Activated effector memory CD4-positive, alpha-beta T cell treated with Interleukin-2 at 50 U/mL for 16 hours (primary cell): Measurements from ENCODE around the gene AFMID.
A peak's percentile ranks its signal among the peaks of the same experiment; 100 is the strongest.

Experiments
- DNase-seq: peaks from one replicate; pipeline ENCODE4 v3.0.0-alpha.2; 2020

AFMID gene

DNA sequence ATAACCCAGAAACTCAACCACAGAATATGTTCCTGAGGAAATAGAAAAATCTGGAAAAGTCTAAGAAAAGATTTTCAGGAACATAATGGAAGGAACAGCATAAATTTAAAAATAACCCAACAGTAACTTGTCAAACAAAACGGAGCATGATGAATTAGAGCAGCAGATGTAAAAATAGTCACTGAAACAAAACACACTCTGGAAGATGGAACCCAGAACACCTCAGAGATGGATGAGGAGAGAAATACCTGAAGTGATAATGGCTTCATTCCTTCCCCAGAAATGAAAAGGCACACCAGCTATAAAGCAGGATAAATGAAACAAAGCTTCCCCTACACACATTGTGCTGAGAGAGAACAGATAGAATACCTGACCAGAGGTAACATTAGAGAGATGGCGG is 6.7 kb upstream of the AFMID start:
- DNase-seq, result no peak

GRCh38 chr17:78182504-78182903 is 4.7 kb upstream of the AFMID start:
- DNase-seq, result no peak

- no peak for DNase-seq
Observed at GRCh38 chr17:78183916-78184315, 3.2 kb upstream of the AFMID start.

DNA sequence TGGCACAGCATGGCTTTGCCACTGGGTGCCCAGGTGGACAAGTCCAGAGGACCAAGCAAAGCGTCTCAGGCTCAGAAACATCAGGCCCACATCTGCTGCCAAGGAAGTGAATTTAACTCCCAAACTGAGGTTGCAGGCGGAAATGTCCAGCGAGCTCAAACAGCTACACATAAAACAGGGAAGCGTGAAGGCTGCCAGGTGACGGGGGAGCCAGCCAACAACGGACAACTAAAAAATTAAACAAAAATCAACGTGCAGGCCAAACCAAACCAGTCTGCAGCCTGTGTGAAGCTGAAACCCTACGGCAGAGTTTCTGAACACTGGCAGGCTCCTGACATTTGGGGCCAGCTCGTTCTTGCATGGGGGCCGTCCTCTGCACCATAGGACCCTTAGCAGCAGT is 2.8 kb upstream of the AFMID start:
- no peak for DNase-seq

- no peak for DNase-seq
Observed at GRCh38 chr17:78184868-78185267, 2.3 kb upstream of the AFMID start.

GRCh38 chr17:78185981-78186691 is 1.0 kb upstream of the AFMID start:
- DNase-seq, result no peak

- DNase-seq, result no peak
Observed at GRCh38 chr17:78196716-78197115, 9.6 kb downstream of the AFMID start.

GRCh38 chr17:78197147-78197832 is 10.1 kb downstream of the AFMID start:
- no peak for DNase-seq

DNA sequence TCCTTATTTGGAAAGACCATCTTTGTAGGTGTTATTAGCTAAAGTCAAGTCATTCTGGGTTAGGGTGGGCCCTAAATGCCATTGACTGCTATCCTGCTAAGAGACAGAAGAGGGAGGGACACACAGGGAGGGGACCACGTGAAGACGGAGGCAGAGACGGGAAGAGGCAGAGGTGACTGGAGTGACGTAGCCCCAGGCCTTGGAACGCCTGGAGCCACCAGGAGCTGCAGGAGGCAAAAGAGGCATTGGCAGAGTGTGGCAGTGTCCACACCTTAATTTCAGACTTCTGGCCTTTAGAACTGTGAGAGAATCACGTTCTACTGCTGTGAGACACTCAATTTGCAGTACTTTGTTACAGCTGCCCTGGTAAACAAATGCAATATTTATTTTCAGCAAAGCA is 13.3 kb downstream of the AFMID start:
- DNase-seq, result no peak

DNA sequence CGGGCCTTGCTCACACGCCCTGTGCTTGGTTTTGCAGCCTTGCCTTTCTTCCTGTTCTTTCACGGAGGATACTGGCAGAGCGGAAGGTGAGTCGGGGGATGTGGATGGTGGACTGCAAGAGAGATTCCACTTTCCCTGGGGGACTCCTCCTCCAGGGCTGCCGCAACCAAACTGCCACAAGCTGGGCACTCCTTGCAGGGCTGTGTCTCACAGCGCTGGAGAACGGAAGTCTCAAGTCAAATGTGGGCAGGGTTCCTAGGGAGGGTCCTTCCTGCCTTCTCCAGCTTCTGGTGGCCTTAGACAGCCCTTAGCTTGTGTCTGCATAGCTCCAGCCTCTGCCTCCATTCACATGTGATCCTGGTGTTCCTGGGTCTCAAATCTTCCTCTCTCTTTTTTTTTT is 15.5 kb downstream of the AFMID start:
- DNase-seq, result no peak

GRCh38 chr17:78204387-78205123 is 17.4 kb downstream of the AFMID start:
- no peak for DNase-seq

DNA sequence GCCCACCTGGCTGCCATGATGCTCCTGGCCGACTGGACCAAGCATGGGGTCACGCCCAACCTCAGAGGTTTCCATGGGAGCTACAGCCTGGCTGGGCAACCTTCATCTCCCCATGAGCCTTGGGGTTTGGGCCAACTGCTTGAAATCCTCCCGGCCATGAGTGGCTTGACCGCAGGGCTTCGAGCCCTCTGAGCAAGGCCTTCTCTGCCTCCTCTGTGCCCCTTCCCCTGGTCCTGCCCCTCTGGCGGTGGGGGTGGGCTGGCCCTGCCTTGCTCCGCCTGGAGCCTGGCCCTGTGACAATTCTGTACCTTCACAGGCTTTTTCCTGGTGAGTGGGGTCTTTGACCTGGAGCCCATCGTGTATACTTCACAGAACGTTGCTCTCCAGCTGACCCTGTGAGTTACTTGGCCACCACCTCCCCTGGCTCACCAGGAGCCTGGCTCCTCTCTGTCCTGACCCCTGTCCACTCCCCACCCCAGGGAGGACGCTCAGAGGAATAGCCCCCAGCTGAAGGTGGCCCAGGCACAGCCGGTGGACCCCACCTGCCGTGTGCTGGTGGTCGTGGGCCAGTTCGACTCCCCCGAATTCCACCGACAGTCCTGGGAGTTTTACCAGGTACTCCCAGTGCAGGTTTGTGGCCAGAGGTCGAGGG is 18.1 kb downstream of the AFMID start:
- no peak for DNase-seq

DNA sequence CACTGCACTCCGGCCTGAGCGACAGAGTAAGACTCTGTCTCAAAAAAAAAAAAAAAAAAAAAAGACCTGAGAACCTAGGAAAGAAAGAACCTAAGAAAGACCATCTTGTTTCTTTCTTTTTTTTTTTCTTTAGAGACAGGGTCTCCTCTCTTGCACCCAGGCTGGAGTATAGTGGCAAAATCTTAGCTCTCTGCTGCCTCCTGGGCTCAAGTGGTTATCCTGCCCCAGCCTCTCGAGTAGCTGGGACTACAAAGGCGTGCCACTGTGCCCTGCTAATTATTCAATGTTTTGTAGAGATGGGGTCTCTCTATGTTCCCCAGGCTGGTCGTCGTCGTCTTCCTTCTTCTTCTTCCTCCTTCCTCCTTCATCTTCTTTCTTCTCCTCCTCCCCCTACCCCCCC is 19.1 kb downstream of the AFMID start:
- no peak for DNase-seq

- no peak for DNase-seq
Observed at GRCh38 chr17:78208486-78208885, 21.3 kb downstream of the AFMID start.

GRCh38 chr17:78210111-78210510 is 22.9 kb downstream of the AFMID start:
- no peak for DNase-seq

GRCh38 chr17:78211032-78211431 is 23.9 kb downstream of the AFMID start:
- DNase-seq, result no peak

DNA sequence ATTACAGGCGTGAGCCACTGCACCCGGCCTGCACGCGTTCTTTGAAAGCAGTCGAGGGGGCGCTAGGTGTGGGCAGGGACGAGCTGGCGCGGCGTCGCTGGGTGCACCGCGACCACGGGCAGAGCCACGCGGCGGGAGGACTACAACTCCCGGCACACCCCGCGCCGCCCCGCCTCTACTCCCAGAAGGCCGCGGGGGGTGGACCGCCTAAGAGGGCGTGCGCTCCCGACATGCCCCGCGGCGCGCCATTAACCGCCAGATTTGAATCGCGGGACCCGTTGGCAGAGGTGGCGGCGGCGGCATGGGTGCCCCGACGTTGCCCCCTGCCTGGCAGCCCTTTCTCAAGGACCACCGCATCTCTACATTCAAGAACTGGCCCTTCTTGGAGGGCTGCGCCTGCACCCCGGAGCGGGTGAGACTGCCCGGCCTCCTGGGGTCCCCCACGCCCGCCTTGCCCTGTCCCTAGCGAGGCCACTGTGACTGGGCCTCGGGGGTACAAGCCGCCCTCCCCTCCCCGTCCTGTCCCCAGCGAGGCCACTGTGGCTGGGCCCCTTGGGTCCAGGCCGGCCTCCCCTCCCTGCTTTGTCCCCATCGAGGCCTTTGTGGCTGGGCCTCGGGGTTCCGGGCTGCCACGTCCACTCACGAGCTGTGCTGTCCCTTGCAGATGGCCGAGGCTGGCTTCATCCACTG is 27.0 kb downstream of the AFMID start, which contains the start of gene BIRC5:
BIRC5 (plus strand) TSS at position 238 of the 690 bp plus-strand sequence; CDS start at position 302, 64 bp downstream.
- DNase-seq, result peak; percentile 81

DNA sequence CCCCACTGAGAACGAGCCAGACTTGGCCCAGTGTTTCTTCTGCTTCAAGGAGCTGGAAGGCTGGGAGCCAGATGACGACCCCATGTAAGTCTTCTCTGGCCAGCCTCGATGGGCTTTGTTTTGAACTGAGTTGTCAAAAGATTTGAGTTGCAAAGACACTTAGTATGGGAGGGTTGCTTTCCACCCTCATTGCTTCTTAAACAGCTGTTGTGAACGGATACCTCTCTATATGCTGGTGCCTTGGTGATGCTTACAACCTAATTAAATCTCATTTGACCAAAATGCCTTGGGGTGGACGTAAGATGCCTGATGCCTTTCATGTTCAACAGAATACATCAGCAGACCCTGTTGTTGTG is 27.5 kb downstream of the AFMID start:
- DNase-seq, result no peak

DNA sequence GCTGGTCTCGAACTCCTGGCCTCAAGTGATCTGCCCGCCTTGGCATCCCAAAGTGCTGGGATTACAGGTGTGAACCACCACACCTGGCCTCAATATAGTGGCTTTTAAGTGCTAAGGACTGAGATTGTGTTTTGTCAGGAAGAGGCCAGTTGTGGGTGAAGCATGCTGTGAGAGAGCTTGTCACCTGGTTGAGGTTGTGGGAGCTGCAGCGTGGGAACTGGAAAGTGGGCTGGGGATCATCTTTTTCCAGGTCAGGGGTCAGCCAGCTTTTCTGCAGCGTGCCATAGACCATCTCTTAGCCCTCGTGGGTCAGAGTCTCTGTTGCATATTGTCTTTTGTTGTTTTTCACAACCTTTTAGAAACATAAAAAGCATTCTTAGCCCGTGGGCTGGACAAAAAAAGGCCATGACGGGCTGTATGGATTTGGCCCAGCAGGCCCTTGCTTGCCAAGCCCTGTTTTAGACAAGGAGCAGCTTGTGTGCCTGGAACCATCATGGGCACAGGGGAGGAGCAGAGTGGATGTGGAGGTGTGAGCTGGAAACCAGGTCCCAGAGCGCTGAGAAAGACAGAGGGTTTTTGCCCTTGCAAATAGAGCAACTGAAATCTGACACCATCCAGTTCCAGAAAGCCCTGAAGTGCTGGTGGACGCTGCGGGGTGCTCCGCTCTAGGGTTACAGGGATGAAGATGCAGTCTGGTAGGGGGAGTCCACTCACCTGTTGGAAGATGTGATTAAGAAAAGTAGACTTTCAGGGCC is 32.4 kb downstream of the AFMID start:
- no peak for DNase-seq

DNA sequence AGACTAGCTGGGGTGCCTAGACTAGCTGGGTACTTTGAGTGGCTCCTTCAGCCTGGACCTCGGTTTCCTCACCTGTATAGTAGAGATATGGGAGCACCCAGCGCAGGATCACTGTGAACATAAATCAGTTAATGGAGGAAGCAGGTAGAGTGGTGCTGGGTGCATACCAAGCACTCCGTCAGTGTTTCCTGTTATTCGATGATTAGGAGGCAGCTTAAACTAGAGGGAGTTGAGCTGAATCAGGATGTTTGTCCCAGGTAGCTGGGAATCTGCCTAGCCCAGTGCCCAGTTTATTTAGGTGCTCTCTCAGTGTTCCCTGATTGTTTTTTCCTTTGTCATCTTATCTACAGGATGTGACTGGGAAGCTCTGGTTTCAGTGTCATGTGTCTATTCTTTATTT is 35.9 kb downstream of the AFMID start:
- no peak for DNase-seq

- no peak for DNase-seq
Observed at GRCh38 chr17:78223765-78224164, 36.6 kb downstream of the AFMID start.
